Measurements from ENCODE around the gene PPP1R27.
"Not testable (repeated sequence)": the region's sequence is repeated elsewhere in the genome, so short reads cannot be mapped to it uniquely, and the experiment has no call there.

PPP1R27 gene

DNA sequence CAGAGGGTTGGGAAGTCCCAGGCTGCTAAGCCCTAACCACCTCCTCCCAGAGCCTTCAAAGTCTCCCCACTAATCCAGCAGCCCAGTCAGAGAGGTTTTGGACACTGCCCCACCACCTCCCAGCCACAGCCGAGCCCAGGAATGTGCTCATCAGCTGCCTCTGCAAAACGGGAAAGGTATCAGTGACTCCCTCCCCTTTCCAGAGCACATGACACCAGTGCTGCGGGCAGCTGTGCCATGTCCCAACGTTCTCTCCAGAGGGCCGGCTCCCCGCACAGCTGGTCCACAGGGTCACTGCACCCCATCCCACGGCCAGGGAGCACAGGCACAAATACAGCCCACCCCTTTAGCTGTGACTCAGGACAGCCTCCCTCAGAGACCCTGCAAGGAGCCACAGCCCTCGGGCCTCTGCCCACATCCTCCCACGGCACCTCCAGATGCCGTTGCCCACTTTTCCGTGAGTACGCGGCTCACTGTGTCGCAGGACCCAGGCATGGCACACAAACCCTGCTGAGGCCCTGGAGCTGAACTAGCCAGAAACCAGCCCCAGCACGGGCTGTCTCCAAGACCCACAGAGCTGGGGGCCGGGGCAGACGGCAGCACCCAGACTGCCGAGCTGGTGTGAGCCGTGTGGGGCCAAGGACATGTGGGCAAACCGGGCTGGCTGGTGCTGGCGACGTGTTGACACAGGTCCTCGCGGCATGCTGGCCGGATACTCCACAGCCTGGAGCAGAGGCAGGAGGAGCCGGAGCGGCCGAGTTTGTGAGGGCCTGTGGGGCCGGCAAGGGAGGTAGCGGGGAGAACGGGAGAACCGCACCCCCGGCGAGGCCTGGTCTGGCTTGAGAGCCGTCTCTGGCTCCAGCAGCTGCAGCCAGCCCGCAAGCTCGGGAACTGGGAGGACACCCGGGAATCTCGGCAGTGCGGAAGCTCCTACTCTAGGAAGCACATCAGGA, 6.3 kb upstream of the PPP1R27 start:
- DNase-seq (ENCODE audit: low spot score): no peak

DNA sequence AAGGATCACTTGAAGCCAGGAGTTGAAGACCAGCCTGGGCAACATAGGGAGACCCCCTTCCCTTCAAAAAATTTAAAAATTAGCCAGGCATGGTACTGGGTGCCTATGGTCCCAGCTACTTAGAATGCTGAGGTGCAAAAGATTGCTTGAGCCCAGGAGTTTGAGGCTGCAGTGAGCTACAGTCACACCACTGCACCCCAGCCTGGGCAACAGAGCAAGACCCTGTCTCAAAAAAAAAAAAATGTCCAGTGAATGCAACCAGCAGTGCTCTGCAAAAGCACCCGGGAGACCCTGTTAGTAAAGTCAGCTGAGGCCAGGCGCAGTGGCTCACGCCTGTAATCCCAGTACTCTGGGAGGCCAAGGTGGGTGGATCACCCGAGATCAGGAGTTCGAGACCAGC, 5.2 kb upstream of the PPP1R27 start:
- DNase-seq (ENCODE audit: low spot score): not testable (repeated sequence)

DNA sequence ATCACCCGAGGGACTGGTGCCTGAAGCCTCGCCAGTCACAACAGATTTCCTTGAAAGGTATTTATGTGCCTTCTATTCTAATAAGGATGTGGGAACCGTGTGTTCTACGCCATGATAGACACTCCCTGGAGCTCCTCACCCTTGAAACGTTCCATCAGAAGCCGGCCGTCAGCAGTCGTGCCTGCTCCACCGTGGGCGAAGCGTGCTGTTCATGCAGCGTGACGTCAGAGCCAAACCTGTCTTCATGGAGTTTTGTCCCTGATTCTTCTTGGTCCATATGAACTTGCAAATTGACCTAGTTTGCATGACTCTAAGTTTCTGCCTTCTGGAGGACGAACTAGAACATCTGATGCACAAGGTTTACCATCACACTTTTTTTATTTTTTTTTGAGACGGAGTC, 4.5 kb upstream of the PPP1R27 start:
- no peak for DNase-seq (ENCODE audit: low spot score)

DNA sequence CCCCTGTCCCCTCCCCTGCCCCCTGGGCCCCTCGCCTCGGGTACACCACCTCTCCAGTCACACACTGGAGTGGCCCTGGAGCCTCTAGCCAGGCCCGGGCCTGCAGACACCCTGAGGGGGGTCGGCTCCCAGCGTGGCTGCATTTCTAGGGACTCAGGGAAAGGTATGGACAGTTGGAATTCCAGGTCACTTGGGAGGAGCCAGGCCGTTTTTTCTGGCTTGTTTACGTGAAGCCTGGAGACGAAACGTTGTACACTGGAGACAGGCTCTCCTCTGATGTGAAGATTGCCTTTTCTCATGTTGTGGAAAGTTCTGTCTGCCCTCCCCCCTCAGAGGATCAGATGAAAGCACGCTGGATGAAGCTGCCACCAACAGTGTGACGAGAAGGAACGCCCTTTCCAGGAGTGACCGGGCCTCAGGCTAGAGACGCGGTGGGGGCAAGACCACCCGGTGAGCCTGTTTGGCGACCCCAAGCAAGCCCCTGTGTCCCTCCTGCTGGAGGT, 4.0 kb upstream of the PPP1R27 start:
- DNase-seq (ENCODE audit: low spot score): no peak

DNA sequence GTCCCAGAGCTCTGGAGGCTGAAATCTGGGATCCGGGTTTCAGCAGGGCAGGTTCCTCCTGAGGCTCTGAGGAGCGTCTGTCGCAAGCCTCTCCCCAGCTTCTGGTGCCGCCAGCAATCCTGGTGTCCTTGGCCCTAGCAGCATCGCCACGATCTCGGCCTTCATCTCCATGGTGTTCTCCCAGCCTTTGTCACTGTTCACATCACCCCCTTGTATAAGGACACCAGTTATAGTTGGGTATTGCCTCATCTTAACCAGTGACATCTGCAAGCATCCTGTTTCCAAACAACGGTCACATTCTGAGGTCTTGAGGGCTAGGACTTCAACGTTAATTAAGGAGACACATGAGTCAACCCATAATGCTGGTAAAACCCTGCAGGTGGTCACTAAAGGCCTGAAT, 2.8 kb upstream of the PPP1R27 start:
- no peak for DNase-seq (ENCODE audit: low spot score)

DNA sequence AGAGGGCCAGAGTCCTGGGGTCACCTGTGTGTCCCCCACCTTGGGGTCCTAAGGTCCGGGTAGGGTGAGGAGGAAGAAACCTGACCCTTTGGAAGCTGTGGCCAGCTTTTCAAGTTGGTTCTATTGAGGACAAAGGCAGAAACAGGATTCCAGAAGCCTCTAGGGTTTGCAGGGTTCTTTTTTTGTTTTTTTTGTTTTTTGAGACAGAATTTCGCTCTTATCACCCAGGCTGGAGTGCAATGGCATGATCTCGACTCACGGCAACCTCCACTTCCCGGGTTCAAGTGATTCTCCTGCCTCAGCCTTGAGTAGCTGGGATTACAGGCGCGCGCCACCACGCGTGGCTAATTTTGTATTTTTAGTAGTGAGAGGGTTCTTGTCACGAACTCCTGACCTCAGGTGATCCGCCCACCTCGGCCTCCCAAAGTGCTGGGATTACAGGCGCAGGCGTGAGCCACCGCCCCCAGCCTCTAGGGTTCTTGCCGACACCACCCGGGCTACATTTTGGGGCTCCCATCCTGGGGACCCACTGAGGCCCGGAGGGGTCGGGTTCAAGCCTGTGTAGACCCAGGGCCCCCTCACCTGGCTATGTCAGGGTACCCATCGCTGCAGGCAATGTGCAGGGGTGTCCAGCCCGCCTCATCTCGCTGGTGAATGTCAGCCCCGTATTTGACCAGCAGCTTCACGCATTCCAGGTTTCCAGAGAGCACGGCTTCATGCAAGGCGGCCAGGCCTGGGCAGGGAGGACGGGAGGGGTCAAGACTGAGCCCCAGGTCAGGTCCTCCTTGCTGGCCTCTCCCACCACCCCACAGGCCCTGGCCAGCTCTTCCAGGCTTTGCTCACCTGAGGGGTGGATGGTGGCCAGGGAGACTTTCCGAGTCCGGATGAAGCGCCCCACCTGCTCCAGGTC, 674 bp downstream of the PPP1R27 start:
- no peak for DNase-seq (ENCODE audit: low spot score)

DNA sequence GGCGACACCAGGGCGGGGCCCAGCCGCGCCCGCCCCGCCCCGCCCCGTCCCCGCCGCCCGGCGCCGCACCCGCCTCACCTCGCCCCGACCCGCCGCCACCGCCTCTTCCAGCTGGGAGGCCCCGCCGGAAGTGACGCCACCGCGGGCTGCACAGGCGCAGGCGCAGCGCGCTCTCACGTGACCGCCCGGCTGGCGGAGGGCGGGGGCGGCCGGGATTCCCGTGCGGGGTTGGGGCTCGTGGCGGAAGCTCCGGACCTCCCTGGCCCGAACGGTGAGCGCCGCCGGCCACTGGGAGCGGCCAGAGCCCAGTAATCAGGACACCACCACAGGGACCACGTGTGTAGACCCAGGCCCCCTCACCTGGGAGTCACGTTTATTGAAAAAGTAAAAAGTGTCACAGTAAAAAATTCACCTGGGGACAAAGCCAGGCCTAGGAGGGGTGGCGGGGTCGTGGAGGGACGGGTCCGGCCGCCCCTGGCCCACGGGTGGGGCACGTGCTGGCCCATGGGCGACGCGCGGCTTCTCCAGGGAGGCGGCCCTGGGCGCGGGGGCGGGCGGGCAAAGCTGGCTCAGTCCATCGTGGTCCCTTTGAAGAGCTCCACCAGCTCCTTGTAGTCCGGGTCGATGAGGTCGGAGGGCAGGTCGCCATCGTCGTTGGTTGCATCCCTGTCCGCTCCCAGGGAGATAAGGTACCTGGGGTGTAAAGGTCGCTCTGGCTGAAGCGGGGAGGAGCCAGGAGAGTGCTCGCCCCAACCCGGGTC, 1.5 kb downstream of the PPP1R27 start, which contains the start of gene MCRIP1:
Gene MCRIP1, minus strand, starts transcription at position 132 of the 761 bp plus-strand sequence. CDS start 8,785 bp downstream, outside the sequence.
- peak; percentile 90 for DNase-seq (ENCODE audit: low spot score)

DNA sequence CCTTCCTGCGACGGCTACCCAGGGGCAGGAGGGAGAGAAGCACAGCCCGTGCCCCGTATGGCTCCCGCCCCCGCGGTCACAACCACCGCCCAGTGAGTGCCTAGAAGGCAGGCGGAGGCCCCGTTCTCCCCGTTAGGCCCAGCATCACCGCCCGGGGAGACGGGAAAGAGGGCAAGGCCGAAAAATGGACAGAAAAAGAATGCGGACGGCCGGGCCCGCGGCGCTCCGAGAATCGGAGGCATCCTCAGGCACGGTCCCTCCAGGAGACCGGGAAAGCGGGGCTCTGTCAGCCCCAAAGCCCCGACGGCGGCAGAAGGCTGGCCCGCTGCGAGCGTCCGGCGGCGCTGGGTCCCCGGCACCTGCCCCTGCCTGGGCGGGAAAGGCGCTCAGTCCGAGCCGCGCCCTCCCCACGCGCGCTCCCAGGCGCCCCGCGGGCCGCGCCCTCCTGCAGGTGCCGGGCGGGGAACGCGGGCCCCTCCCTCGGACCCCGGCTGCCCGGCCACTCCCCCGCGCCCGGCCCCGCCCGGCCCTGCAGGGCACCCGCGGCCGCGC, 2.2 kb downstream of the PPP1R27 start:
- no peak for DNase-seq (ENCODE audit: low spot score)

DNA sequence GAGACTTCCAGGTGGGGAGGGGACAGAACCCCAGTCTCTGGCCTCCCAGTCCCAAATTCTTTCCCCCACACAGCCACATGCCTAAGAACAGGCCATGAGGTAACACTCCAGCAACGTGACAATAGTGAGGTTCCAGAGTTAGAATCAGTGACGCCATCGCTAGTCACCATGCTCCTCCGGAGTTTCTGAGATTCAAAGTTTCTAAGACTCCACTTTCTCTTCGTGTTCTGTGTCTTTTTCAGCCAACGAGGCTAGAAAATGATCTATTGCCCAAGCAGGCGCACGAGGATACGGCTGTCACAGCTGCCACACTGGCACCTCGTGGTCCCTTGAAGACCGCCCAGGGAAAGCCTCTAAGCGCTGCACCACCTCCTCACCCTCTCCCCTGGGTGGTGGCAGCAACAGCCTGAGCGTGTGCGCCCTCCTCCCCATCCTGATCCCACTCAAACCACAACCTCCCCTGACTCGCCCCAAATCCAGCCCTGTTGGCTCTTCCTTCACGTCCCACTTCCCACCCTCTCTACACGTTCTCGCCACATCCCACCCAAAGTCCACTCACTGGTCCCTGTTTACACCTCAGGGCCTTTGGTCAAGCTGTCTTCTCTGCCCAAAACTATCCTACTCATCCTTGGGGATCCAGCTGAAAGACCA, 2.8 kb downstream of the PPP1R27 start:
- no peak for DNase-seq (ENCODE audit: low spot score)

DNA sequence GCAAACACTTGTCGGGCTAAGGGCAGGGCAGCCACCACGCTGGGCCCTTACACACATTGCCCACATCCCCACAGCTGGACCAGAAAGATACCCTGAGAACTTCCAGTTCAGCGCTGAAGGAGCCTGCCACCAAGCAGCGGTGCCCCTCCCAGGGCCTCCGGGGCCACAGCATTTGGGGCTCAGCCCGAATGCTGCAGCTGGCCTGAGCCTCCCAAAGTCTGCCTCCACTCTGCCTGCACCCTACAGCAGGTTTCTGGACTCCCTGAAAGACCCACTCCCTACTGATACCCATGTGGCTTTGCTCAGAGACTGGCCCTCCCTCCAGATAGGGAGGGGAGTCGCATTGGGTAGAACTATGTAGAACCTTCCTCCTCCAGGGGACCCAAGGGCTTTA, 3.3 kb downstream of the PPP1R27 start:
- DNase-seq (ENCODE audit: low spot score): no peak

DNA sequence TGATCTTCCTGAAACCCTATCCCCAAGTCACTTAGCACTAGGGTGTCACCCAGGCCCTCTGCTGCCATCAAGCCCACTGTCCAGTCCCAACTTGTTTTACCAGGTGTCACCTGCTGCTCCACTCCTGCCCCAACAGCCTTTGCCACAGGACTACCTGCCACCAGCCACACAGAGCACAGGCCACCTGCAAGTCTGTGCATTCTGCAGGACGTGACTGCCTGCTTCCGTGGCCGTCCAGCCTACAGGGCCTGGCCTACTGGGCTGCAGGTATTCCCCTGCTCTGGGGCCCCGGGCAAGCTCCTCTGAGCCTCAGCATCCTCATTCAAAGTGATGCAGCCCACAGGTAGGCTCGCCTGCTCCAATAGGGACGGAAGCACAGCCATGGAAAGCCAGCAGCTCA, 5.0 kb downstream of the PPP1R27 start:
- no peak for DNase-seq (ENCODE audit: low spot score)

DNA sequence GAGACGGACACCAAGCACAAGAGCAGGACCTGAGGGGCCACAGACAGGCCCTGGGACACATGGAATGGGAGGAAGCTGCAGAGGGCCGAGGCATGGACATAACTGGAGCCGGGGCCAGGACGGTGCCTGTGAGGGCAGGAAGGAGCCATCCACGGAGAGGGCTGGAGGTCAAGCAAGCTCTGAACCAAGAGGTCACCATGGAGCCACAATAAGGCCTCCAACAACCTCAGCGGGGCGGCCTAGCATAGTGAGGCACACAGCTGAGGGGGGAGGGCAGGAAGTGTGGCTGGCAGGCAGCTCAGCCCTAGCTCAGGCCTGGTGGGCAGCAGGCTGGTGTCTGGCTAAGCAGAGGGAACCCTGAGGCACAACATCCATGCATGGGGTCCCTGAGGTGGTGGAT, 6.2 kb downstream of the PPP1R27 start:
- DNase-seq (ENCODE audit: low spot score): no peak

DNA sequence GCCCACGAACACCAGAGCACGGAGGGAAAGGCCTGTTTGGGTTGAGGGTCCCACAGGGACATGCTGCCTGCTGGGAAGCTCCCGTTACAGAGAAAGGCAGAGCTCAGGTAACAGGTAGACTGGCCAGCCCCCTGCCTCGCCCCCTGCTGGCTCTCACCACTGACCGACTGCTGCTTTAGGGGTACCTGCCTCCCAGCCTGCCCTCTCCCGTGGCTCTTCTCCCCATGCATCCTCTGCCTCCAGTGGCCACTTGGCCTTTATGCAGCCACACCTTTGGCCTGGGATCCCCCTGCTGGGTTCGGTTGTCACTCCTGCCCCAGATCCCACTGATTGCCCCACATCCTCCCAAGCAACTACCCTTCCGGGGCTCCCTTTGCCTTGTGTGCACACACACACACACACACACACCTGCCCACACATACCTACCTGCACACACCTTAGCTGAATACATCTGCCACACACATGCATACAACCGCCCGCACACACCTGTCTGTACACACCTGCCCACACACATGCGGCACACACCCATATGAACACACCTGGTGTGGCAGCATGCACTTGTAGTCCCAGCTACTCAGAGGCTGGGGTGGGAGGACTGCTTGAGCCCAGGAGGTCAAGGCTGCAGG, 8.9 kb downstream of the PPP1R27 start:
- DNase-seq (ENCODE audit: low spot score): no peak

DNA sequence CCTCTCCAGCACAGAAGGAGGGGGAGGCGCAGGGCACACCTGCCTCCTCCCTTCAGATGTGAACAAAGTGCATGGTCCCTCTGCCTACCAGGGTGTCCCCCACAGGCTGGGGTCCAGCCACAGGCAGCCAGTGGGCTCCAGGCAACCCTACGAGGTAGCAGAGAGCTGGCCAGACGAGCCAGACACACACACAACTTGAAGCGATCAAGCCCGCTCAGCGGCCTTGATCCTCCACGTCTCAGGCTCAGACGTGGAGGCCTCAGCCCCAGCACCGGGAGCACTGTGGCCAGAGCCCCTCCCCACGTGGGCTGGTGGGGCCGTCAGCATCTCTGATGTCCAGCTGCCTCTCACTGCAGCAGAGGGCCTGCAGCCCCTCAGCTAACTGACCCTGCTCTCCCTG, 10.3 kb downstream of the PPP1R27 start:
- no peak for DNase-seq (ENCODE audit: low spot score)

DNA sequence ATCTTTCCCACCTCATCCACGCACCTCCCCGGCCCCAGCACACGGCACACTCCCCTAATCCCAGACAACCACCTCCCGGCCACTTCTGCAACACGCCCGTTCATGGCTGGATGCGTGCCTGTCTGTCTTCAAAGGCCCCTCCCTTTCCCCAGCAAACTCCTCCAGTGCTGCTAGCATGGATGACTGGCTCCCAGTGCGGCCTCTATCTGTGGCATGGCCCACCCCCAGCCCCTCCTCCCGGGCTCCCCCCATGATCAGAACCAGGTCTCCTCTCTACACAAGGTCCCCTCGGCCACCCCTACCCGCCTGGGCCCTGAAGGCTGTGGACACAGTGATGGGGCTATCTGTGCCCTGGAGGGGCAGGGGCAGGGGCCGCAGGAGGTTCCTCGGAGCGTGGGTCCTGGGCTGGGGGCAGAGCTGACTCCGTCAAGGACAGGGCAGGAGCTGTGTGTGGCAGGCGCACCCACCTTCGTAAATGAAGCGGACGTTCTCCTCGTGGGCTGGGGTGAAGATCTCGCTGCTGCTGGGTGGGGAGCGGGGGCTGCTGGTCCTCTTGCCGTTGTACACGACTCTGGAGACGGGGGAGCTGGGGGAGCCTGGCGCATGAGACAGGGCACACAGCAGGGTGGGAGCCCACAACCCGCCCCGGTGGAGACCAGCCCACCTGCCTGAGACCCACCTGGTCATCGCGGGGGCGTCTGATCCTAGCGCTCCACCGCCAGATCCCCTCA, 10.9 kb downstream of the PPP1R27 start:
- DNase-seq (ENCODE audit: low spot score): no peak

DNA sequence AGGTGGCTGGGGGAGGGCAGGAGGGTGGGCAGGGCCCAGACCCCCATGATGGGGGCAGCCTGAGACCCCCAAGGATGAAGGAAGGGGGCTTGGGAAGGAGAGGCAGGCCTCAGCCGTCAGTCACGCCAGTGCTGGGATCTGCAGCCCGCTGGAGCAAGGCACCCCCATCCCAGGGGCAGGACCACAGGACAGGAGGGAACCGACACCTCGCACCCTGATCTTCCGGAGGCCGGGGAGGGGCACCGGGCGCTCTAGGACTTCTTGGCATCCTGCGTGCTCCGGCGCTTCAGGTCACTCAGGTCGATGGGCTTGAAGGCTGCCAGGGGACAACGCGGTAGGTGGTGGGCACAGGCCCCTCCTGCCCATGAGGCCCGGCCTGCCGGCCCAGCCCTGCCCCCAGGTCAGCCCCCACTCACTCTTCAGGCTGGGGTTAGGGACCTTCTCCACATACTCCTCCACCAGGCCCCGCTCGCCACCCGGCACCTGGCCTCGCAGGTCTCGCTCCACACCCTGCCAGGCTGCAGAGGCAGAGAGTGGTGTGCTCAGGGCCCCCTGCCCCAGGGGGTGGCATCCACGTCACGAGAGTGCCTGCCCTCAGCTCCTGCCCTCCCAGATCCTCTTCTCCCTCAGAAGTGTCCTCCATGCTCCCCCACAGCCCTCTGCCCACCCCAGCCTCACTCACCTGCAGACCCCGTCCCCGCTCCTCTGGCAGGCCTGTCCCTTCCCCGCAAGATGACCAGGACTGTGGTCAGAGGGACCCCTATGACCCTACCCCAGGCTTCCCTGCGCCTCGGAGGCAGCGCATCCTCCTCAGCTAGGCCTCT, 11.6 kb downstream of the PPP1R27 start:
- DNase-seq (ENCODE audit: low spot score): no peak

DNA sequence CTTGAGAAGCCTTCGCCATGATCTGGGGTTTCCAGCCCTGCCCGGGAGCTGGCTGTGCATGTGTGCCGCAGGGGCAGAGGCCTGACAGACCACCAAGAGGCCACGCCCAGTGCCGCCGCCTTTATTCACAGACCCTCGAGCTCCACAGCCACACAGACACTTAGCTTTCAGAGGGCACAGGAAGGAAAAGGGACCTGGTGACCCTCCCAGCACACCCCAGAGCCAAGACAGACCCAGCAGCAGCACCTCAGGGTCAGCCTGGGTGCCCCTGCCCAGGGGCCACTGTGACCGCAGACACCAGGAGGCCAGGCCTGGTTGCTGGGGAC, 12.6 kb downstream of the PPP1R27 start:
- DNase-seq (ENCODE audit: low spot score): no peak

DNA sequence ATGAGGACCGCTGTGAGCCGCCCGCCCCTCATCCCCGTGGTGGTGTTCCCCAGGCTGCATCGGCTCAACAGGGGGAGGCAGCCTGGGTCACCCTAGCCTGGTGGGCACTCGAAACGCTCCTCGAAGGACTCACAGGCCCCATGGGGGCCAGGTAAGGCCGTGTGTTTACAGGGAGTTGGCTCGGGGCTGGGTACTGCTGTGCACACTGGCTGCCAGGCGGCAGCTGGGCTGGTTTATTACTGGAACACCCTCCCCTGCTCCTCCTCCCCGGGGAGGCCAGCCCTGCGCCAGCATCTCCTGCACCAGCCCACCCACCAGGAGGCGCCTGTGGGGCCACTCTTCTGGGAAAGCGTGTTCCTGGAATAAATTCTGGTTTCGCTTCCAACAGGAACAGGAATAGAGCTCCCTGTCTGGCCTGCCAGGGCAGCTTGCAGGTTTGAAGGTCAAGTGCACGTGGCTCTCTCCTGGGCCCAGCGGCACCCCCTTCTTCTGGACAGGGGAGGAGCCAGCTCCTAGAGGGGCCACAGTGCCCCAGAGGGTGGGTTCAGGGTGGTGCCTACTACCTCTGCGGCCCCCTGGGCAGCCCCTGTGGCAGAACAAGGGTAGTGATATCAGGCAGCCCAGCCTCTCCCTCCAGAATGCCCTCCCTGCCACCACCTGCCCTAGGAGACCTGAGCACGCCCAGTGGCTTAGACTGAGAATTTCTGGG, 13.1 kb downstream of the PPP1R27 start:
- DNase-seq (ENCODE audit: low spot score): peak; percentile 62

Measured in Ammon's horn (tissue), 1 donor.